GM12873 (cell line): ENCODE results near the gene PKNOX2.

Experiments
- TF ChIP-seq, protein P1 (sequence below): IDR thresholded peaks from 2 replicates; pipeline ENCODE4 v1.5.1; 2012; ENCODE audit warnings: low read depth, mild to moderate bottlenecking, moderate library complexity, low read length, control low read depth; ENCODE audit not compliant: insufficient read depth; ENCODE audit errors: missing control alignments

The PKNOX2 gene, protein sequence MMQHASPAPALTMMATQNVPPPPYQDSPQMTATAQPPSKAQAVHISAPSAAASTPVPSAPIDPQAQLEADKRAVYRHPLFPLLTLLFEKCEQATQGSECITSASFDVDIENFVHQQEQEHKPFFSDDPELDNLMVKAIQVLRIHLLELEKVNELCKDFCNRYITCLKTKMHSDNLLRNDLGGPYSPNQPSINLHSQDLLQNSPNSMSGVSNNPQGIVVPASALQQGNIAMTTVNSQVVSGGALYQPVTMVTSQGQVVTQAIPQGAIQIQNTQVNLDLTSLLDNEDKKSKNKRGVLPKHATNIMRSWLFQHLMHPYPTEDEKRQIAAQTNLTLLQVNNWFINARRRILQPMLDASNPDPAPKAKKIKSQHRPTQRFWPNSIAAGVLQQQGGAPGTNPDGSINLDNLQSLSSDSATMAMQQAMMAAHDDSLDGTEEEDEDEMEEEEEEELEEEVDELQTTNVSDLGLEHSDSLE

DNA sequence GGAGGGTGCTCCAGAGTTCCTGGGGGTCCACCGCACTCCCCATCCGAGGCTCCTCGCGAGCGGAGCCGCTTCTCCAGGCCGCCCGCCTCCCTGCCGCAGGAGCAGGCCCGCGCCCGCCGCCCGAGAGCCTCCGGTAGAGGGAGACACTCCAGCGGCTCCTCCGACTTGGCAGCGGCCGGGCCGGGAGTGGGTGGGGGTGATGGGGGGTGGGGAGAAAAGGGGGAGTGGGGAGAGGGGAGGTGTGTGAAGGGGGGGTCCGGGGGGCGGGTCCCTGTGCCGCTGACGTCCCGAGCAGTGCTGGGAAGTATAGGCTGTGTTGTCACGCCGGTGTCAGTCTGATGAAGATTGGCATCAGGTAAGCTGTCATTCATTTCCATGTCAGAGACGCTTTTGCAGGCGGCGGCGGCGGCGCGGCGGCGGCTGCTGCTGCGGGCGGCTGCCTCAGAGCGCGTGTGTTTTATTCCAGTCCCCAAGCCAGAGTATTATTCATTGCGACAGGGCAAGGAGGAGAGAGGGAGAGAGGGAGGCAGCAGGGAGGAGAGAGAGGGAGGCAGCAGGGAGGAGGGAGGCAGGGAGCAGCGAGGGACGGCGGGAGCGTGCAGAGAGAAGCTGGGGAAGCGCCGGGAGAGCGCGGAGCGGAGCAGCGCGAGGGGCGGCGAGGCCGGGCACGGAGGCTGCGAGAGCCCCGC lies at the start of gene PKNOX2:
Gene PKNOX2, plus strand, starts transcription at position 330 of the 689 bp plus-strand sequence. CDS start 186,555 bp downstream, outside the sequence.
- TF ChIP-seq, protein P1, sequence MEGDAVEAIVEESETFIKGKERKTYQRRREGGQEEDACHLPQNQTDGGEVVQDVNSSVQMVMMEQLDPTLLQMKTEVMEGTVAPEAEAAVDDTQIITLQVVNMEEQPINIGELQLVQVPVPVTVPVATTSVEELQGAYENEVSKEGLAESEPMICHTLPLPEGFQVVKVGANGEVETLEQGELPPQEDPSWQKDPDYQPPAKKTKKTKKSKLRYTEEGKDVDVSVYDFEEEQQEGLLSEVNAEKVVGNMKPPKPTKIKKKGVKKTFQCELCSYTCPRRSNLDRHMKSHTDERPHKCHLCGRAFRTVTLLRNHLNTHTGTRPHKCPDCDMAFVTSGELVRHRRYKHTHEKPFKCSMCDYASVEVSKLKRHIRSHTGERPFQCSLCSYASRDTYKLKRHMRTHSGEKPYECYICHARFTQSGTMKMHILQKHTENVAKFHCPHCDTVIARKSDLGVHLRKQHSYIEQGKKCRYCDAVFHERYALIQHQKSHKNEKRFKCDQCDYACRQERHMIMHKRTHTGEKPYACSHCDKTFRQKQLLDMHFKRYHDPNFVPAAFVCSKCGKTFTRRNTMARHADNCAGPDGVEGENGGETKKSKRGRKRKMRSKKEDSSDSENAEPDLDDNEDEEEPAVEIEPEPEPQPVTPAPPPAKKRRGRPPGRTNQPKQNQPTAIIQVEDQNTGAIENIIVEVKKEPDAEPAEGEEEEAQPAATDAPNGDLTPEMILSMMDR, result peak; percentile 46

DNA sequence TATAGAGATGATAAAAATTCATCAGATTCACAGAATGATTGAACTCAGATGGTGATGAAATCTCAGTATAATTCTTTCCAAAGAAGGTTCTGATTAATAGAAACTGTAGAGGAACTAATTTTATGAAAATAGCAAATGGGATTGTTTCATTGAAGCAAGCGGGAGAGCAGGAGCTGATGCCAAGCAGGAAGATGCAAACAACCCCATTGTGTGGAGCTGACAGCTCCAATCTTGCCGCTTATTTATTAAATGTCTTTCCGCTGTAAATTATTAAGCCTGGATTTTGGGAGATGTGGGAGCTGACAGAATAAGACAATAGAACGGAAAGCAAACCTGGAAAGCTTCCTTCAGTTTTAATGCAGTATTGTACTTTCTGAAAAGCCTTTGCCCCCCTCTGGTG lies 47.1 kb upstream of the PKNOX2 start:
- TF ChIP-seq, protein P1, result no peak

- TF ChIP-seq, protein P1, result no peak
Observed at GRCh38 chr11:125123194-125123946, 41.2 kb upstream of the PKNOX2 start.

GRCh38 chr11:125123947-125124617 lies 40.5 kb upstream of the PKNOX2 start:
- TF ChIP-seq, protein P1, result peak; percentile 51

DNA sequence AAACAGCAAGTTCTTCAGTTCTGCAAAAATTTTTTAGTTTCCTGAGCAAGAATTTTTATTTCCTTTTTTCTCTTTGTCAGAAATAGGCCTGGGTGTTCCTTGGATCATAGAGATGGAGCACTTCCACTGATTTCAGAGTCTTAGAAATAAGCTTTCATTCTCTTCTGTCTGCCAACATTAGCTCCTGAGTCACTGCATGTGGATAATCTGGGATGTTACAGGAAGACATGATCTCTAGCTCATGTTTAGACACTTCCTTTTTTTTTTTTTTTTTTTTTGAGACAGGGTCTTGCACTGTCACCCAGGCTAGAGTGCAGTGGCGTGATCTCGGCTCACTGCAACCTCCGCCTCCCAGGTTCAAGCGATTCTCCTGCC lies 39.9 kb upstream of the PKNOX2 start:
- TF ChIP-seq, protein P1, result no peak

GRCh38 chr11:125128450-125128849 lies 36.1 kb upstream of the PKNOX2 start:
- TF ChIP-seq, protein P1, result no peak
